VCaP (cell line): ENCODE measurements around the gene EBPL.
A peak's percentile ranks its signal among the peaks of the same experiment; 100 is the strongest.

Source experiments
- H3K27ac ChIP-seq: fragments of 450-650 bp; 2 replicates; pipeline ENCODE4 v1.5.1; 2017
- CTCF ChIP-seq: fragments of 450-650 bp; conservative IDR thresholded peaks from 2 replicates; pipeline ENCODE4 v1.5.1; 2017; ENCODE audit warnings: mild to moderate bottlenecking, moderate library complexity

Gene EBPL

GRCh38 chr13:49690133-49690994, 922 bp downstream of the EBPL start:
- TF ChIP-seq CTCF, result no peak

GRCh38 chr13:49683489-49683888, 7.8 kb downstream of the EBPL start:
- no peak for TF ChIP-seq CTCF
- no peak overlapping the region for H3K27ac ChIP-seq

More at GRCh38 chr13:49690133-49690994, 922 bp downstream of the EBPL start:
- peak overlapping the region; percentile 97 for H3K27ac ChIP-seq

- TF ChIP-seq CTCF, result no peak
- no peak overlapping the region for H3K27ac ChIP-seq
Observed at GRCh38 chr13:49681842-49682435, 9.3 kb downstream of the EBPL start.

- no peak overlapping the region for H3K27ac ChIP-seq
- peak; percentile 31 for TF ChIP-seq CTCF
Observed at GRCh38 chr13:49679246-49679645, 12.0 kb downstream of the EBPL start.

- TF ChIP-seq CTCF, result no peak
- H3K27ac ChIP-seq, result no peak overlapping the region
Observed at GRCh38 chr13:49678191-49678914, 12.9 kb downstream of the EBPL start.

- no peak for TF ChIP-seq CTCF
- no peak overlapping the region for H3K27ac ChIP-seq
Observed at GRCh38 chr13:49676581-49677298, 14.5 kb downstream of the EBPL start.

- peak overlapping the region; percentile 32; the same call in 1 of the 2 replicates for H3K27ac ChIP-seq
- TF ChIP-seq CTCF, result no peak
Observed at GRCh38 chr13:49670828-49671227, 20.5 kb downstream of the EBPL start.
